ENCODE measurements around the gene TM2D1. TPM values are rescaled to one million over a fixed set of nuclear protein-coding genes. Genes with fewer than 3 reads are reported as not detected.
A peak's percentile ranks its signal among the peaks of the same experiment; 100 is the strongest.

TM2D1 gene
- total and polyA plus RNA-seq, 10 of the 15 experiments (the other 5 are each of a cell fraction or from before 2014, with no cell fraction given), result 21.0 to 46.6 (median 36.7) TPM

DNA sequence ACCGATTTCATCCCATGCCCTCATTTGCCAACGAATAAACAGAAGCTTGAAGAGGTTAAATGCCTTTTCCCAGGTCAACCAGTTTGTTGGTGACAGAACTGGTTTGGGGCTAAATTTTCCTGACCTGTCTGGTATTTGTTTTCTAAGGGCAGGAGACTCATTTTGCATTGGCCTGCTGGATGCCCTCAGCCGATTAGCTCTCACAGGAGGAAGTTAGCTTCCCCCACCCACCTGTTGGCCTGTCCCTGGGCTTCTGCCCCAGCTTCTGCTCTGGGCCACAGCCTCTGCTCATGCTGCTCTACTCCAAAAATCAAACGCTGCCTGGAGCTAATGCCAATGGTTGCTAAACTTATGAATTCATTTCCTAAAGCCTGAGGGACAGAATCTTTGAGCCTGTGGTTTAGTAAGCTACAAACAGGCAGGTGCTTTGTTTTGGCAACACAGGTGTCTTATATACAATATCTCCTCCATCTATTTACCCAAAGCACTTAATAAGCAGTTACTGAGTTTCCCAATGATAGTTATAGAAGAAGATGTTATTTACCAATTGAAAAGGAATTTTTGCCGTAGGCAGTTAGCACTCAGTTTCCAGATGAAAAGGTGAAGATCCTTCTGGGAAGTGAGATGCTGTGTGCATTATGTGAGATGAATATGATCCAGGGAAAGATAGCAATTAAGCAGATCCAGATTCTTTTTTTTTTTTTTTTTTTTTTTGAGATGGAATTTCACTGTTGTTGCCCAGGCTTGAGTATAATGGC, 82.3 kb downstream of the TM2D1 start (continued):
- TF ChIP-seq IKZF2 (IDR thresholded peaks at IDR 0.05) (no peak), RAD51 (IDR thresholded peaks at IDR 0.05) (no peak), JUND (IDR thresholded peaks at IDR 0.05; ENCODE audit: low read depth, low read length) (no peak)
- TF ChIP-seq, protein P1, sequence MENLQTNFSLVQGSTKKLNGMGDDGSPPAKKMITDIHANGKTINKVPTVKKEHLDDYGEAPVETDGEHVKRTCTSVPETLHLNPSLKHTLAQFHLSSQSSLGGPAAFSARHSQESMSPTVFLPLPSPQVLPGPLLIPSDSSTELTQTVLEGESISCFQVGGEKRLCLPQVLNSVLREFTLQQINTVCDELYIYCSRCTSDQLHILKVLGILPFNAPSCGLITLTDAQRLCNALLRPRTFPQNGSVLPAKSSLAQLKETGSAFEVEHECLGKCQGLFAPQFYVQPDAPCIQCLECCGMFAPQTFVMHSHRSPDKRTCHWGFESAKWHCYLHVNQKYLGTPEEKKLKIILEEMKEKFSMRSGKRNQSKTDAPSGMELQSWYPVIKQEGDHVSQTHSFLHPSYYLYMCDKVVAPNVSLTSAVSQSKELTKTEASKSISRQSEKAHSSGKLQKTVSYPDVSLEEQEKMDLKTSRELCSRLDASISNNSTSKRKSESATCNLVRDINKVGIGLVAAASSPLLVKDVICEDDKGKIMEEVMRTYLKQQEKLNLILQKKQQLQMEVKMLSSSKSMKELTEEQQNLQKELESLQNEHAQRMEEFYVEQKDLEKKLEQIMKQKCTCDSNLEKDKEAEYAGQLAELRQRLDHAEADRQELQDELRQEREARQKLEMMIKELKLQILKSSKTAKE (IDR thresholded peaks at IDR 0.05; ENCODE audit: low read depth, poor library complexity, severe bottlenecking), result no peak

DNA sequence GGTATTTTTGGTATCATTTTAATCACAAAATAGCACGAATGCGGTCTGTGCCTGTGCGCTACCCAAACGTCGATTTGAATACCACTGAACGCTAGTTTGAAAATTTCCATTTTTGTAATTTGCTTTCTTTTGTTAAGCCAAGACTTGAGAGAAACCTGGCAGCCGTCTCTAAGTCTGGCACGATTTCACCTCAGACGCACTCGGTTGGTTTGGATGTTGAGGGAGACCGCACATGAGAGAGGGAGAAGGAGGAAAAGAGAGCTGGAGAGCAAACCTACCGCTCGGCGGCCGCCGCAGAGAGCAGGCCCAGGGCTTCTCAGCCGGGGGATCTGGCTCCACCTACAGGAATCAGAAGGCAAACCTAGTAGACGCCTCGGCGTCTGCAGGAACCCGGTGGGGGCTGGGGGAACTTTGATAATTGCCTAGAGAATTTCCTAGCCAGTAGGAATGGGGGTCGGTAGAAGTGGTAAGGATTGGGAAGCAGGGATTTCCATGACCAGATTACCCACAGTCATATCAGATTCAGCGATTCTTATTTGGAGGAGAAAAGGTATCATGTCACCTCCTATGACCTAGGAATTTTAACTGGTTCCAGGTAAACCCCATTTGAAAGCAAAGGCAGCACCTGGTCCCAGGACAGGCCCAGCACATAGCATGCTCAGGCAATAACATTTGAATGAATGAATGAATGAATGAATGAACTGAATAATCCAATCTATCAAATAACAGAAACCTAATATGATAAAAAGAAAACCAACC, 83.2 kb downstream of the TM2D1 start:
- 3% methylated on average over 23 of the region's 23 CpGs for WGBS (ENCODE audit: insufficient coverage, insufficient replicate concordance, low lambda C conversion rate, missing lambda C conversion rate)
- H3K4me3 ChIP-seq, result no peak overlapping the region
- no peaks in the 10 kb centered on the region for H3K79me2 ChIP-seq (ENCODE audit: control insufficient read depth, insufficient read depth, low read length)
- no peaks in the 10 kb centered on the region; a peak in 1 of 4 replicates for H3K27me3 ChIP-seq (replicated peaks in 1 of 2; ENCODE audit: control insufficient read depth in 2 of 2, insufficient read depth in 2 of 2, low read length in 1 of 2)
- peak overlapping the region; percentile 88 for H2AFZ ChIP-seq (ENCODE audit: control insufficient read depth, low read depth, low read length)
- no peak overlapping the region; the same call in 1 of the 2 replicates for H3K9ac ChIP-seq (ENCODE audit: control insufficient read depth, insufficient read depth, low read length)
- ChIA-PET SMC1A (ENCODE audit: uncharacterized antibody, unreplicated experiment) (interaction anchor here (0.6 kb wide), 1 partner anchor 206 kb away, joined by 3 read pairs; no protein-coding TSS in a partner anchor), RAD21 (ENCODE audit: unreplicated experiment) (no interaction called here), CTCF (interaction anchor here (0.6 to 3.2 kb wide), 6 partner anchors 11 to 478 kb away, joined by 3 to 10 read pairs (median 4); no protein-coding TSS in a partner anchor), POLR2A (interaction anchor here (0.6 kb wide), 1 partner anchor 19 kb away, joined by 3 read pairs; no protein-coding TSS in a partner anchor)
- H3K4me1 ChIP-seq (ENCODE audit: control insufficient read depth, insufficient read depth, low read length), result 0 out of 2 replicates have a peak, but pooled peaks cover 4% of the 10 kb centered on the region
- no peak for DNase-seq (ENCODE audit: low read depth, low spot score)
- BruUV-seq (replicated peaks), result no TSS peak
- no peak overlapping the region for H3K27ac ChIP-seq (ENCODE audit: control insufficient read depth, insufficient read depth)
- intact Hi-C loops (cut with micrococcal nuclease; ENCODE audit: unreplicated experiment) (loop anchor here (10.0 kb wide), 1 partner anchor 667 kb away; no protein-coding TSS in a partner anchor), in situ Hi-C loops (cut with MboI) (no loop called here)
- peak; percentile 79 for FAIRE-seq
- peak overlapping the region; percentile 76 for H3K4me2 ChIP-seq (ENCODE audit: control insufficient read depth, insufficient read depth)
- H4K20me1 ChIP-seq (ENCODE audit: control insufficient read depth, insufficient read depth), result no peaks in the 10 kb centered on the region
- H3K9me3 ChIP-seq (replicated peaks; ENCODE audit: control insufficient read depth, insufficient read depth, low read length), result no peaks in the 10 kb centered on the region
- H3K36me3 ChIP-seq (ENCODE audit: control insufficient read depth in 2 of 2, insufficient read depth in 2 of 2, low read length in 1 of 2), result no peaks in the 10 kb centered on the region
- ATAC-seq, result peak; percentile 100
- TF ChIP-seq IKZF2 (IDR thresholded peaks at IDR 0.05), result no peak
- TF ChIP-seq BCLAF1 (IDR thresholded peaks at IDR 0.05), result no peak
- TF ChIP-seq RUNX3 (IDR thresholded peaks at IDR 0.05; ENCODE audit: low read length), result peak; percentile 50
- TF ChIP-seq, protein P2, sequence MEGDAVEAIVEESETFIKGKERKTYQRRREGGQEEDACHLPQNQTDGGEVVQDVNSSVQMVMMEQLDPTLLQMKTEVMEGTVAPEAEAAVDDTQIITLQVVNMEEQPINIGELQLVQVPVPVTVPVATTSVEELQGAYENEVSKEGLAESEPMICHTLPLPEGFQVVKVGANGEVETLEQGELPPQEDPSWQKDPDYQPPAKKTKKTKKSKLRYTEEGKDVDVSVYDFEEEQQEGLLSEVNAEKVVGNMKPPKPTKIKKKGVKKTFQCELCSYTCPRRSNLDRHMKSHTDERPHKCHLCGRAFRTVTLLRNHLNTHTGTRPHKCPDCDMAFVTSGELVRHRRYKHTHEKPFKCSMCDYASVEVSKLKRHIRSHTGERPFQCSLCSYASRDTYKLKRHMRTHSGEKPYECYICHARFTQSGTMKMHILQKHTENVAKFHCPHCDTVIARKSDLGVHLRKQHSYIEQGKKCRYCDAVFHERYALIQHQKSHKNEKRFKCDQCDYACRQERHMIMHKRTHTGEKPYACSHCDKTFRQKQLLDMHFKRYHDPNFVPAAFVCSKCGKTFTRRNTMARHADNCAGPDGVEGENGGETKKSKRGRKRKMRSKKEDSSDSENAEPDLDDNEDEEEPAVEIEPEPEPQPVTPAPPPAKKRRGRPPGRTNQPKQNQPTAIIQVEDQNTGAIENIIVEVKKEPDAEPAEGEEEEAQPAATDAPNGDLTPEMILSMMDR (IDR thresholded peaks at IDR 0.05 in 2 of 3, conservative IDR thresholded peaks at IDR 0.05 in 1 of 3; ENCODE audit: control insufficient read depth in 2 of 3, extremely low read depth in 1 of 3, insufficient read depth in 1 of 3, low read depth in 3 of 3, low read length in 3 of 3), result peak; percentile 68 to 92 (median 72)
- TF ChIP-seq IRF4 (IDR thresholded peaks at IDR 0.05; ENCODE audit: low read depth, low read length), result 0 out of 2 replicates have a peak, but pooled peaks have one; percentile 17
- 0 out of 2 replicates have a peak, but pooled peaks have one; percentile 40 for TF ChIP-seq SMC3 (IDR thresholded peaks at IDR 0.05; ENCODE audit: borderline replicate concordance, low read length)
- 0 out of 2 replicates have a peak, but pooled peaks have one; percentile 35 for TF ChIP-seq YY1 (IDR thresholded peaks at IDR 0.05; ENCODE audit: low read depth, low read length)

Measured in GM12878 (cell line).